GM18909 (cell line): ENCODE data around the gene APBA1.

Experiments used
- ATAC-seq: cut with Tn5 transposase; IDR thresholded peaks from one replicate; pipeline ENCODE4 v1.9.1; 2021; ENCODE audit warnings: mild to moderate bottlenecking; ENCODE audit not compliant: unreplicated experiment, poor library complexity

Gene APBA1

DNA sequence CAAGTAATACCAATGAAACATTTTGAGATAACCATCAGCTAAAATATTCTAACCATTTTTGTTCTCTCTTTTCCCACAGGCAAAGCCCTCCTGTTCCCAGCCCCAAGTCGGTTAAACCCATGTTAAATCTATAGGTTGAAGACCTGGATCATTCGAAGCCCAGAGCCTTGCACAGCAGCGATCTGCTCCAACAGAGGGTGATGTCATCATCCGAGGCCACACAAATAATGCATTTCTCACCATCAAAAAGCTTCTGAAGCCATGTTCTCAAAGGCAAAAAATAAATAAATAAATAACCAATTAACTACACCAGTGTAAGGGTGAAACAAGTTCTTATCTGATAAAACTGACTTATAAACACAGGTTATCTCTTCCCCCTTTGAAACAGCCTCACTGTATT, 178.0 kb downstream of the APBA1 start:
- no peak for ATAC-seq

GRCh38 chr9:69486498-69486897, 185.7 kb downstream of the APBA1 start:
- no peak for ATAC-seq

GRCh38 chr9:69485466-69485865, 186.7 kb downstream of the APBA1 start:
- ATAC-seq = no peak

DNA sequence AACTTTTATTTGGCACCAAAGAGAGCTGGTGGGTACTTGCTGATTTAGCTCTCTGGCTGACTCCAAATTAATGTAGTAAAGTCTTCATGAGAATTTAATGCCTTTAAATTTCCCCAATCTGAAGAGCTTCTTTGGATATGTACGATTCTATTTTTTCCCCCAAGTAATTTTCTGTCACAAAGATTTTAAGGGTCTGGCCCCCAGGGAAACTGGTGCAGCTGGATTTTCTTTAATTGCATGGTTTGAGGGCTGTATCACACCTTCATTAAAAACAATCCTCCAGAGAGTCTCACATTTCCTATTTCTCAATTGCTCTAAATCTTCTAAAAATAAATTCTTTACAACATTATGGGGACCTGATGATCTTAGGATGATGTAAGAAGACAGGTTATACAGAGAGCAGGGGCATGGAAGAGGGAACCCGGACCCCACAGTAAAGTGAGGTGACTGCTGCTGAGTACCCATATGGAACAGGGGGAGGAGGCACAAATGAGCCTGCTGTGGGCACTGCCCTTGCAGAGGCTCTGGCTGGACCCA, 188.2 kb downstream of the APBA1 start:
- no peak for ATAC-seq

DNA sequence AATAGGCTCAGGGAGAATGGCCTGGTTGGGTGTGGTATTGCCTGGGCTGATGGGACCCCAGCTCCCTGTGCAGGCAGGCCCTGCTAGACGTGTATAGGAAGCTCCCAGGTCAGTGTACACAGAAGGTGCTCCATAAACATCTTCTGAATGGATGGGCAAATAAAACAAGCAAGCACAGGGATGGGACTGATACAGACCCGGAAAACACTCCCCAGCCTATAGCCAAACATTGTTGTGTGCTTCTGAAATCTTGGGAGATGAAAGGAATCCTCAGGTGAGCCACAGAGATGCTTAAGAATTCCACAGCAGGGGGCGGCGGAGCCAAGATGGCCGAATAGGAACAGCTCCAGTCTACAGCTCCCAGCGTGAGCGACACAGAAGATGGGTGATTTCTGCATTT, 195.4 kb downstream of the APBA1 start:
- ATAC-seq = no peak

DNA sequence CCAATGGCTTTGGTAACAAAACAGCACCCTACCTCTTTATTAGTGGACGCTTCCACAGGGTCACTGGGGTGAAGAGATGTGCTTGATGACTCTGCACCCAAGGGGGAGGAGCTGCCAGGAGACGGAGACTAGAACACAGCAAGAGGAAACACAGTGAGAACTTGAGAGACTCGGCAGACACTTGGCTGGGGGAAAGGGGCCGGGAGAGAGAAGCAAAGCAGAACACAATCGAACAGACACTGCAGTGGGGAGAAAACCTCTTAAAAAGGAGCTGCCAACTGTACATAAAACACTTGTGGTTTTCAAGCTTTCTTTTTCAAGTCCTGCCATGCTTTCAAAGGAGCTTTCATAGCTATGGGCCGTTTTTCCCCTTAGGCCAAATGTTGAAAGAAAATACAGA, 196.2 kb downstream of the APBA1 start:
- no peak for ATAC-seq

GRCh38 chr9:69474821-69475220, 197.3 kb downstream of the APBA1 start:
- ATAC-seq = no peak

- ATAC-seq = no peak
Measured at GRCh38 chr9:69472101-69472620, 200.0 kb downstream of the APBA1 start.

DNA sequence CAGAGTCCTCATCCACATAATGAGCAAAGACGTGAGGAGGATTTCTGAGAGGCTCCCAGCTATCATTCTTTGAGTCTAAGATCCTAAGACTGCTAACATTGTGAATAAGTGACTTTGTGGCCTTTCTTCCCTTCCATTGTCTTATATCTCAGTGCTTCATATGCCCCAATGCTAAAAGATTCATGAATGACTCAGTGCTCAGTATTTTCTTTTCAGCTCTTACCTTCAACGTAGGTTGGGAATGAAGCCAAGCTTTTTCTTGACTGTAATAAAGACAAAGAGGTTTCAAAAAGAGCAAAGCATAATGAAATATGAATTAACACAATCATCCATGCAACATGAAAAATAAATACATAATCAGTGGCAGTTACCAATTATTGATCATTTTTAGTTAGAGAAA, 200.7 kb downstream of the APBA1 start:
- ATAC-seq = no peak

DNA sequence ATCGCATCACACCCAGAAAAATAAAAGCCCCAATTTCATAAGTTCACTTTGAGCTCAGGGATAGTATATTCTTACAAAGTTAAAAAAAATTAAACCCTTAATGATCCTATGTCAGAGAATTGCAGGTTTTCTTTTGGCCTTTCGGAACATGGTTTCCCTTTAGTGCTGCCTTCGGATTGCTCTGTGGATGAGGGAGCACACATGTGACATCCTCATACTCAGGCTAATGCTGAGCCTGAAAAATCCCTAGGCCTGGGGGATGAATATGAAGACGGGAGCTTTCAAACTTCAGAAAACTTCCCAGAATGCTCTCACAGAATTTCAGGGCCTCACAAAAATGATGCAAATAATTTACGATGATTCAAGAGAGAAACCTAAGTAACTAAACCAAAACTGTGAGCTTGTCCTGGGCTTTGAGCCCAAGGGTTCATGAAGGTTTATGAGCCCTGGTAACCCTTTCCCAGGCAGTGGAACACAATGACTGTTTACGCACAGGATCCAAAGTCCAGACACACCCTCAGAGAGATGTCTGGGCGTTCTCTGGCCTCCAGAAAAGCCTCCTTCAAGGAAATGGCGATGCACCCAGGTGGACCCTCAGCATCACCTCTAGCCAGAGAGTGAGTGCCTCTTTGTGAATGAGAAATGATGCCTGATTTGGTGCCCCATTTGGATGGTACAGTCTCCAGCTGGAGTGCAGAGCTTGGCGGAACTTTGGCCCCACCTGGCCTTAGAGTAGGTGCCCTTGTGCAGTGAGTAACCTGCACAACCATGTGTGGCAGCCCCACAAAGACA, 201.8 kb downstream of the APBA1 start:
- no peak for ATAC-seq

DNA sequence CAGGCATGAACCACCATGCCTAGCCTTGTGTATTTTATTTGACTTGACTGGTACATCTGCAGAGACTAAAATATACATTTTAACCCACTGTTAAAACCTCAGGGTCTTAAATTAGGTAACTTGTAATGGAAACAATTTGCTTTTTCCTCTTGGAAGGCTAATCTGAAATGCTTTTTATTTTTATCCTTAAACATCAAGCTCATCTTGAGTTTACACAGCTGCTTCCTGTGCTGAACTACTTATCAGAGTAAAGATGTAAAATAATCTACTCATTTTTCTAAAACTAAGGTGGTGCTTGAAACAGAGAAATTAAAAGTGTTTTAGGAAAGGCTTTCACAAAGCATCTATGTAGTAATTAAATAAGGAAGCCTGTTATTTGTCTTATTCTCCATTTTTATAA, 203.0 kb downstream of the APBA1 start:
- no peak for ATAC-seq

GRCh38 chr9:69468380-69468779, 203.8 kb downstream of the APBA1 start:
- ATAC-seq = no peak

GRCh38 chr9:69466151-69466550, 206.0 kb downstream of the APBA1 start:
- ATAC-seq = no peak

- no peak for ATAC-seq
Measured at GRCh38 chr9:69465473-69465872, 206.7 kb downstream of the APBA1 start.

- no peak for ATAC-seq
Measured at GRCh38 chr9:69463497-69464068, 208.6 kb downstream of the APBA1 start.

DNA sequence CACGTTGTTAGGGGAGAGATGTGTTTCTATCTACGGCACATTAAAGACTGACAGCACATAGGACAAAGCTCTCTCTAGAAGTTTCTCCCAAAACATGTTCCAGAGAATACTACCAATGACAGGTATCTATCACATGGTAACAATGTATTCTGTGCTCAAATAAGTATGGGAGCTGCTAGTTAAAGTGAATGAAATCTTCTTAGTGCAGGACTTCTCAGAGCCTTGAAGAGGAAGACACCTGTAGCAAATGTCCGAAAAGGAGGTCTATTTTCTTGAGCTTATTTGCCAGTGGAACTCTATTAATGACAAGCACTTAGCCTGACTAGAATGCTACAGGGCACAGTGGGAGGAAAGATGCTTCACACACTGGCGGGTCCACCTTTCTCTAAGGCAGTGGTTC, 209.8 kb downstream of the APBA1 start:
- ATAC-seq = no peak

GRCh38 chr9:69461103-69461887, 210.9 kb downstream of the APBA1 start:
- no peak for ATAC-seq

- no peak for ATAC-seq
Measured at GRCh38 chr9:69460012-69460411, 212.2 kb downstream of the APBA1 start.

DNA sequence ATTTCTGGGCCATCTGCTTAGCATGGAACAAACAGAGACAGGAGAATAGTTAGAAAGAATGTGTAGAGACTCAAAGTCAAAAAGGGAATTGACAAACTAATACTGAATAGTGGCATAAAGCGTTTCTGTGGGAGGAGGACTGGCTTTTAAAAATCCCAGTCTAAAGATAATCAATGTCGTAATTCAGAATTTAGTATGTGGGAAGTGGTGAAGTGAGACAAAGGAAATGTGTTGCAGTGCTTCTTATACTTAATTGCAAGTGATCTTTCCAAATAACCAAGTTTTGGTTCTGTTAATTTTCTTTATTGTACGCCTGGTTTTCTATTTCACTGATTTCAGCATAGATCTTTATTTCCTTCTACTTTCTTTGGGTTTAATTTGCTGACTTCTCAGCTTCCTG, 214.0 kb downstream of the APBA1 start:
- ATAC-seq = no peak

GRCh38 chr9:69456201-69456600, 216.0 kb downstream of the APBA1 start:
- ATAC-seq = no peak

- no peak for ATAC-seq
Measured at GRCh38 chr9:69455311-69455710, 216.9 kb downstream of the APBA1 start.
